Prostate gland (tissue), 2 donors: ENCODE results near the gene TMEM198.

Experiments
- CTCF ChIP-seq, 4 experiments: fragments of 200-600 bp in 2 of 4; fragments of 450-650 bp in 2 of 4; sonication (generic) in 2 of 4; IDR thresholded peaks; 1 replicate in 3 of 4; 2 replicates in 1 of 4; pipeline ENCODE4 v1.5.1; 2016 to 2019; ENCODE audit warnings: antibody characterized with exemption in 4 of 4, mild to moderate bottlenecking in 2 of 4, moderate library complexity in 2 of 4
- POLR2A ChIP-seq: fragments of 450-650 bp; IDR thresholded peaks from one replicate; pipeline ENCODE4 v1.6.1; 2016; ENCODE audit warnings: antibody characterized with exemption, mild to moderate bottlenecking
- POLR2AphosphoS5 ChIP-seq: sonication (generic); formaldehyde crosslinking; IDR thresholded peaks from one replicate; pipeline ENCODE4 v1.6.1; 2017; ENCODE audit warnings: antibody characterized with exemption

- TF ChIP-seq CTCF (IDR thresholded peaks at IDR 0.05) (no peak), POLR2A (no peak), POLR2AphosphoS5 (no peak)
Measured at GRCh38 chr2:219598308-219599078, 54.7 kb downstream of the TMEM198 start.
